ENCODE data around the gene HHIP.

DNA sequence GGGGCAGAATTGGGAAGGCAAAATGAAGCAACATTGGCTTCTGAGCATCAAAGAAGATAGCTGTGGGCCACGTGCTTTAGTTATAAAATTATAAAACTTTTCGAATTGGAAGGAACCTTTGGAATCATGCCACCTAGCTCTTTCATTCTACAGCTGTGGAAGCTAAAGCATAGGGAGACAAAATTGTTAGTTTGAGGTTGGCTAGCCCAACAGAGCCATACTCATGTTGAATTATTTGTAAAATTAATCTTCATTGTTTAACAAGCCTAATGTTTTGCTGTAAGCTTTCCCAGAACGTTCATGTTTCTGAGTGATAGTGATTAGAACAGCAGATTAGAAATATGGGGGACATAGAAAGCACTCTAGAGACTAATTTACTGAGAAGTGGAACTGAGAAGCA lies 35.9 kb downstream of the HHIP start:
- TF ChIP-seq, protein P1, sequence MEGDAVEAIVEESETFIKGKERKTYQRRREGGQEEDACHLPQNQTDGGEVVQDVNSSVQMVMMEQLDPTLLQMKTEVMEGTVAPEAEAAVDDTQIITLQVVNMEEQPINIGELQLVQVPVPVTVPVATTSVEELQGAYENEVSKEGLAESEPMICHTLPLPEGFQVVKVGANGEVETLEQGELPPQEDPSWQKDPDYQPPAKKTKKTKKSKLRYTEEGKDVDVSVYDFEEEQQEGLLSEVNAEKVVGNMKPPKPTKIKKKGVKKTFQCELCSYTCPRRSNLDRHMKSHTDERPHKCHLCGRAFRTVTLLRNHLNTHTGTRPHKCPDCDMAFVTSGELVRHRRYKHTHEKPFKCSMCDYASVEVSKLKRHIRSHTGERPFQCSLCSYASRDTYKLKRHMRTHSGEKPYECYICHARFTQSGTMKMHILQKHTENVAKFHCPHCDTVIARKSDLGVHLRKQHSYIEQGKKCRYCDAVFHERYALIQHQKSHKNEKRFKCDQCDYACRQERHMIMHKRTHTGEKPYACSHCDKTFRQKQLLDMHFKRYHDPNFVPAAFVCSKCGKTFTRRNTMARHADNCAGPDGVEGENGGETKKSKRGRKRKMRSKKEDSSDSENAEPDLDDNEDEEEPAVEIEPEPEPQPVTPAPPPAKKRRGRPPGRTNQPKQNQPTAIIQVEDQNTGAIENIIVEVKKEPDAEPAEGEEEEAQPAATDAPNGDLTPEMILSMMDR (conservative IDR thresholded peaks at IDR 0.05), result no peak
- no peak for TF ChIP-seq EZH2 (IDR thresholded peaks at IDR 0.05; ENCODE audit: low read depth)
